AG09319 (cell line): ENCODE results near the gene ATP2A2.

Experiments
- DNase-seq: peaks from one replicate; pipeline ENCODE4 v3.0.0-alpha.2; 2010; ENCODE audit warnings: low read depth; ENCODE audit errors: extremely low read depth
- TF ChIP-seq, protein P1 (sequence below): IDR thresholded peaks from 2 replicates; pipeline ENCODE4 v1.5.1; 2011; ENCODE audit warnings: low read depth, mild to moderate bottlenecking, inconsistent platforms, low read length, moderate library complexity

Gene ATP2A2

DNA sequence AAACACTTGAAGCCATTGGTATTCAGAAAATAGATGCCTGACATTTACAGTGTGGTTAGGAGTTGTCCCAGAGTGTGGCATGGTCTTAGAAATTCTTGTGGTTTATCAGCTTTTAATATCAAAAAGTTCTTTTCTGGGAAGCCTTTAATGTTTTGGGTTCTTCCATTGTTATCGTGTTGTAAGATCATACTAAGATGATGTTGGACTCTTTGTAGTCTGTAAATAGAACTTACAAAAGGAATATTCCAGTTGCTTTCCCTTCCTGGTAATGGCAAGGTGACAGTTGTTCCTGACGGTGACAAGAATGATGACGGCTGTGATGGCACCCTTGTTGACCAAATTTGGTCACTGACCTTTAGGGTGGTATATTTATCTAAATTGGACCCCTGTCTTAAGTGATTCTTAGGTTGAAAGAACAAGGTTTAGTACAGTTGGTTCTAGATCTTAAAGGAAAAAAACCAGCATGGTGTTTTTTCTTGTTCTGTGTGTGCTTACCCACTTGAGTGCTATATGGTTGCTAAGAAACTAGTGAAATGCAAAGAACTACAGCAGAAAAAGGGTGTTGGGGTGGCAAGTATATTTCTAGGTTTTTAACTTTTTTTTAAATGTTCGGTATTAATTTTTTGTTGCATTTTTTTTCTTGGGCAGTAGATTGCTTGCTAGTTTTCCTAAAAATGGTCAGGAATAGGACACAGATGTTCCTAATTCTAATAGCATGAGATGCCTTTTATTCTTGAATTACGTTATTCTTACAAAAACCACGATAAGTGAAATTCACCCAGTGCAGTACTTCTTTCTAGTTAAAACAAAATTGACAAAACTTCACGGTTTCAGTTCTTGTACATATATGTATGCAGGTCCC is 2.1 kb downstream of the ATP2A2 start:
- no peak for DNase-seq
- TF ChIP-seq, protein P1, sequence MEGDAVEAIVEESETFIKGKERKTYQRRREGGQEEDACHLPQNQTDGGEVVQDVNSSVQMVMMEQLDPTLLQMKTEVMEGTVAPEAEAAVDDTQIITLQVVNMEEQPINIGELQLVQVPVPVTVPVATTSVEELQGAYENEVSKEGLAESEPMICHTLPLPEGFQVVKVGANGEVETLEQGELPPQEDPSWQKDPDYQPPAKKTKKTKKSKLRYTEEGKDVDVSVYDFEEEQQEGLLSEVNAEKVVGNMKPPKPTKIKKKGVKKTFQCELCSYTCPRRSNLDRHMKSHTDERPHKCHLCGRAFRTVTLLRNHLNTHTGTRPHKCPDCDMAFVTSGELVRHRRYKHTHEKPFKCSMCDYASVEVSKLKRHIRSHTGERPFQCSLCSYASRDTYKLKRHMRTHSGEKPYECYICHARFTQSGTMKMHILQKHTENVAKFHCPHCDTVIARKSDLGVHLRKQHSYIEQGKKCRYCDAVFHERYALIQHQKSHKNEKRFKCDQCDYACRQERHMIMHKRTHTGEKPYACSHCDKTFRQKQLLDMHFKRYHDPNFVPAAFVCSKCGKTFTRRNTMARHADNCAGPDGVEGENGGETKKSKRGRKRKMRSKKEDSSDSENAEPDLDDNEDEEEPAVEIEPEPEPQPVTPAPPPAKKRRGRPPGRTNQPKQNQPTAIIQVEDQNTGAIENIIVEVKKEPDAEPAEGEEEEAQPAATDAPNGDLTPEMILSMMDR, result no peak

DNA sequence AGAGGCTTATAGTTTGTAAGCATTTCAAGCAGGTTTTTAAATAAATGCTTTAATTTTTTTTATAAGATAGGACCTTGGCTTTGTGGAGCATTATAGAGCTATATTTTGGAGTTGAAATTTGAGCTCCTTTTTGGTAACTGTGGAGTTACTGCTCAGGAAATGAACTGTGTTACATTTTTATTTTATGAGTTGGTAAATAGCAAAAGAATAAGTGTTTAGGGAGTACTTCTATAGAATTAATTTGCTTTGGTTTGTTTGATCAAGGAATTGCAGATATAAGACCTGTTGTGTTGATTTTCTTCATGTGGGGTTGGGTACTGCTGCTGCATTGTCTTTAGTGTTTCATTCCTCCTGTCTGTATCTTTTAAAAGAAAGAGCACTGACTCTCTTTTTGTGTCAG is 3.5 kb downstream of the ATP2A2 start:
- TF ChIP-seq, protein P1, result no peak
- DNase-seq, result no peak

DNA sequence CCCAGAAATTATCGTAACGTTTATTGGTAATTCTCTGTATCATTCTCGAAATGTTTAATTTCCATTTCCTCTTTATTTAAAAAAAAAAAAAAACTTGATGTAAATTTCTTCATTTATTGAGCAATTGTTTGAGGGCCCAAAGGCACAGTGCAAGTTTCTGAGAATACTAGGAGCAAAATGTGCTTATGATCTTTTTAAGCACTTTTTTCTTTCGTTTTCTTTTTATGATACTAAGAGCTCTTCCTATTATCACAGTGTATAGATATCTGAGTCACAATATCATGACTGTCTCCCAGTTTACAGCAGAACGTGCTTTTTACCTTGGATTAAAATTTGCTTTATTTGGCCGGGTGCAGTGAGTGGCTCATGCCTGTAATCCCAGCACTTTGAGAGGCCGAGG is 5.6 kb downstream of the ATP2A2 start:
- DNase-seq, result no peak

DNA sequence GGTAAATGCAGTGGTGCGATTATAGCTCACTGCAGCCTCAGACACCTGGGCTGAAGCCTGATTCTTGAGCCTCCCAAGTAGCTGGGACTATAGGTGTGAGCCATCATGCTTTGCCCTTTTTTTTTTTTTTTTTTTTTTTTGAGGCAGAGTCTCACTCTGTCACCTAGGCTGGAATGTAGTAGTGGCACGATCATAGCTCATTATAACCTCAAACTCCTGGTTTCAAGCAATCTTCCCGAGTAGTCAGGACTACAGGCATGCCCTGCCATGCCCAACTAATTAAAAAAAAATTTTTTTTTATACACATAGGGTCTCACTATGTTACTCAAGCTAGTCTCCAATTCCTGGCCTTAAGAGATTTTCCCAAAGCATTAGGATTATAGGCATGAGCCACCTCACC is 6.9 kb downstream of the ATP2A2 start:
- no peak for DNase-seq
- TF ChIP-seq, protein P1, result no peak

More for the DNA sequence above, 5.6 kb downstream of the ATP2A2 start:
- TF ChIP-seq, protein P1, result no peak

DNA sequence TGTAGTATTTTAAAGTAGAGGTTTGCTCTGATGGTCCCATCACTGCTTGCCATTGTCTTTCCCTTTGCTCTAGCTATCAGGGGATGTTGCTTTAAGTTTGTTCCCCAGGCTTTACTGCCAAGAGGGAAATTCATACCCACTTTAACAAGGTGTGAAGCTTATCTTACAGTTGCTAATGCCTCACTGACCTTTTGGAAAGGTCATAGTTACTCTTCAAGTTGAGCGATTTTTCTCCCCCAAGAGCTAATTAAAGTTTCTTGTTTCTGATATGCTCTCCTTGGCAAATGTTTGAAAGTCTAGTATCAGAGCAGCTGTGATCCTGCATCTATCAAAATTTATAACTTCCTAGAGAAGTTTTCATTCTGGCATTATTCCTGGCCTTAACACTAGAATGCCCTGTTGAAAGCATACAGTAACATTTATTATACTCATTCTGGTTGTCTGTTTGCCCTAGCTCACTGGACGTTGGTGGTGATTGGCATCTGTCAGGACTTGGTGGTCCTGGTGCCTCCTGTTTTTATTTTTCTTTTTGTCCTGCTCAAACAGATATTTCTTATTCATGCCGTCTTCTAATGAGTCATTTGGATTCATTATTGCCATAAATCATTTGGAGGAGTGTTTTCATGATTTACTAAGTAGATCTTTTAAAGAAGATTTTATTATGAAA is 8.1 kb downstream of the ATP2A2 start:
- TF ChIP-seq, protein P1, result no peak
- no peak for DNase-seq

DNA sequence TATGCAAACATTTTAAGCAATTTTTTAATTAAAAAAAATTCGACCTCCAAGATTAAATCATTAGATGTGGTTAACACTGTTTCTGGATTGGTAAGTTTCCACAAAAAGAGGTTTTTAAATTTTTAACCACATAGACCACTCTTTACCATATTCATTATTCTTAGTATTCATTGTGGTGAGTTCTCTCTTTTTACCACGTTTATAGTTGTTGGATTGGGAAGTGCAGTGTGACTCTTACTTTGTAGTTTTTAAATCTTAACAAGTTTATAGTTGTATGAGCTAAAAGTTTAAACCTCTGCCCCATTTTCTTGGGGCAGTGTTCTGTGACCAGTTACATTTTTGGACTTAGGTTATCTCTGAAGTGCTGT is 8.6 kb downstream of the ATP2A2 start:
- TF ChIP-seq, protein P1, result no peak
- DNase-seq, result no peak
